NOMO-1 (cell line): ENCODE data around the gene PDE6H.

Experiments
- DNase-seq, 2 experiments: peaks; one replicate each; lab custom pipeline; 2025; ENCODE audit not compliant: unreplicated experiment in 2 of 2; lab: John Stamatoyannopoulos, UW

The PDE6H gene

GRCh38 chr12:14999021-14999694 lies 26.3 kb downstream of the PDE6H start:
- no peak for DNase-seq

GRCh38 chr12:14999695-15000365 lies 27.0 kb downstream of the PDE6H start:
- DNase-seq, result no peak

GRCh38 chr12:15000575-15000974 lies 27.7 kb downstream of the PDE6H start:
- no peak for DNase-seq

- DNase-seq, result no peak
Observed at GRCh38 chr12:15001733-15002382, 29.0 kb downstream of the PDE6H start.

GRCh38 chr12:15004421-15004820 lies 31.6 kb downstream of the PDE6H start:
- no peak for DNase-seq

- DNase-seq, result no peak
Observed at GRCh38 chr12:15005064-15005463, 32.2 kb downstream of the PDE6H start.

- no peak for DNase-seq
Observed at GRCh38 chr12:15007551-15007950, 34.7 kb downstream of the PDE6H start.

- DNase-seq, result no peak
Observed at GRCh38 chr12:15011162-15011561, 38.3 kb downstream of the PDE6H start.

- DNase-seq, result peak in 1 of 2 experiments; percentile 8
Observed at GRCh38 chr12:15013634-15014179, 40.9 kb downstream of the PDE6H start.

GRCh38 chr12:15014708-15015107 lies 41.9 kb downstream of the PDE6H start:
- DNase-seq, result no peak

GRCh38 chr12:15015121-15015520 lies 42.3 kb downstream of the PDE6H start:
- no peak for DNase-seq

- no peak for DNase-seq
Observed at GRCh38 chr12:15020156-15020555, 47.3 kb downstream of the PDE6H start.
